ENCODE measurements around the gene MBLAC1.

DNA sequence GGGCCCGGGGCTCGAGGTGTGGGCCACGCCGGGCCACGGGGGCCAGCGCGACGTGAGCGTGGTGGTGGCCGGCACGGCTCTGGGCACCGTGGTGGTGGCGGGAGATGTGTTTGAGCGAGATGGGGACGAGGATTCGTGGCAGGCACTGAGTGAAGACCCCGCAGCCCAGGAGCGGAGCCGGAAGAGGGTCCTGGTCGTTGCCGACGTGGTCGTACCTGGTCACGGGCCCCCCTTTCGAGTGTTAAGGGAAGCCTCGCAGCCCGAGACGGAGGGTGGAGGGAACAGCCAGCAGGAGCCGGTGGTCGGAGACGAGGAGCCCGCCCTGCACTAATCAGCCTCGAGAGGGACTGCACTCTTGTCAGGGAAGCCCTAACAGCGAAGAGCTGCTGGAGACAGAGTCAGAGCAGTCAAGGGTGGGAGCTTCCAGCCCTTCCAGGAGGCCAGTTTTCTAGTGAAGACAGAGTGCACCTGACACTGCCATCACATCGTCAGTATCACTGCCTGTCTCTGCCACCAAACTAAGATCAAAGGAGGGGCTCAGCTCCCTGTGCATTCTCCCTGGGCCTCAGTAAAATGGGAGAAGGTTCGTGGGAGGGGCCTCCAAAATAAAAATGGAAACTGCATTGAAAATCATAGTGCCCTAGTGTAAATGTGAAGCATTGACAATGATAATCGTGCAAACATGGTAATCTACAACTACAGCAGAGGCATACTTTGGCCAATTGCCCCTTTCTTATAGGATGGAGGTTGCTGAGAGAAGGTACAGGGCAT, 1.3 kb downstream of the MBLAC1 start:
- TF ChIP-seq CTCF (IDR thresholded peaks at IDR 0.05) (no peak), EP300 (IDR thresholded peaks at IDR 0.05) (no peak)
